HepG2 (cell line): ENCODE measurements around the gene USP12. TPM values are rescaled to one million over a fixed set of nuclear protein-coding genes. Genes with fewer than 3 reads are reported as not detected.

Experiments used
- ARHGAP35 ChIP-seq: sonication (generic); formaldehyde crosslinking; IDR thresholded peaks from 2 replicates; pipeline ENCODE4 v1.9.0; 2022; ENCODE audit warnings: mild to moderate bottlenecking, inconsistent platforms, moderate library complexity, missing genetic modification reagents, borderline replicate concordance
- ARID2 ChIP-seq: sonication (generic); formaldehyde crosslinking; IDR thresholded peaks from 2 replicates; pipeline ENCODE4 v1.8.1; 2022; ENCODE audit warnings: mild to moderate bottlenecking, missing genetic modification reagents, borderline replicate concordance
- CENPT ChIP-seq: sonication (generic); formaldehyde crosslinking; IDR thresholded peaks from 2 replicates; pipeline ENCODE4 v1.8.0; 2022; ENCODE audit warnings: low read depth, mild to moderate bottlenecking, moderate library complexity, missing genetic modification reagents
- EEA1 ChIP-seq: sonication (generic); formaldehyde crosslinking; IDR thresholded peaks from 2 replicates; pipeline ENCODE4 v1.5.1; 2020; ENCODE audit warnings: mild to moderate bottlenecking, missing genetic modification reagents, borderline replicate concordance
- GZF1 ChIP-seq: sonication (generic); formaldehyde crosslinking; IDR thresholded peaks from 2 replicates; pipeline ENCODE4 v1.5.1; 2020; ENCODE audit warnings: mild to moderate bottlenecking, missing genetic modification reagents
- HMG20A ChIP-seq: IDR thresholded peaks from 2 replicates; pipeline ENCODE4 v1.6.1; 2016; ENCODE audit warnings: borderline replicate concordance
- HNRNPL ChIP-seq: fragments of 200-400 bp; formaldehyde crosslinking; IDR thresholded peaks from 2 replicates; pipeline ENCODE4 v1.6.1; 2017; ENCODE audit warnings: mild to moderate bottlenecking, low read depth, low read length
- JUND ChIP-seq: sonication (generic); formaldehyde crosslinking; IDR thresholded peaks from 2 replicates; pipeline ENCODE4 v1.8.0; 2022; ENCODE audit warnings: mild to moderate bottlenecking, missing genetic modification reagents
- MED13 ChIP-seq: sonication (generic); formaldehyde crosslinking; IDR thresholded peaks from 2 replicates; pipeline ENCODE4 v1.5.0; 2020; ENCODE audit warnings: missing genetic modification reagents
- MEF2D ChIP-seq: sonication (generic); formaldehyde crosslinking; IDR thresholded peaks from 2 replicates; pipeline ENCODE4 v1.5.1; 2020; ENCODE audit warnings: mild to moderate bottlenecking, missing genetic modification reagents
- MXD3 ChIP-seq: IDR thresholded peaks from 2 replicates; pipeline ENCODE4 v1.6.1; 2016; ENCODE audit warnings: mild to moderate bottlenecking, missing biosample characterization, missing genetic modification reagents
- NR2C2 ChIP-seq: sonication (generic); formaldehyde crosslinking; IDR thresholded peaks from 2 replicates; pipeline ENCODE4 v1.4.0; 2020; ENCODE audit warnings: missing genetic modification reagents, mild to moderate bottlenecking, moderate library complexity, borderline replicate concordance
- PAX8 ChIP-seq: sonication (generic); formaldehyde crosslinking; IDR thresholded peaks from 2 replicates; pipeline ENCODE4 v1.8.0; 2022; ENCODE audit warnings: mild to moderate bottlenecking, missing genetic modification reagents, borderline replicate concordance
- RCOR2 ChIP-seq: IDR thresholded peaks from 2 replicates; pipeline ENCODE4 v1.6.1; 2016; ENCODE audit warnings: missing biosample characterization, missing genetic modification reagents
- TFDP1 ChIP-seq: IDR thresholded peaks from 2 replicates; pipeline ENCODE4 v1.6.1; 2016; ENCODE audit warnings: missing compliant biosample characterization, missing genetic modification reagents, borderline replicate concordance
- THAP11 ChIP-seq: IDR thresholded peaks from 2 replicates; pipeline ENCODE4 v1.6.1; 2016; ENCODE audit warnings: missing biosample characterization, missing genetic modification reagents
- THAP8 ChIP-seq: sonication (generic); formaldehyde crosslinking; IDR thresholded peaks from 2 replicates; pipeline ENCODE4 v1.5.1; 2020; ENCODE audit warnings: missing genetic modification reagents, mild to moderate bottlenecking, borderline replicate concordance
- ZBTB42 ChIP-seq: sonication (generic); formaldehyde crosslinking; IDR thresholded peaks from 2 replicates; pipeline ENCODE4 v1.5.0; 2020; ENCODE audit warnings: mild to moderate bottlenecking, missing genetic modification reagents
- ZC3H4 ChIP-seq: sonication (generic); formaldehyde crosslinking; IDR thresholded peaks from 2 replicates; pipeline ENCODE4 v1.4.0; 2020; ENCODE audit warnings: missing genetic modification reagents, borderline replicate concordance
- ZFX ChIP-seq: sonication (generic); formaldehyde crosslinking; IDR thresholded peaks from 2 replicates; pipeline ENCODE4 v1.4.0; 2020; ENCODE audit warnings: mild to moderate bottlenecking, low read depth, missing genetic modification reagents, moderate library complexity
- ZNF10 ChIP-seq: sonication (generic); formaldehyde crosslinking; IDR thresholded peaks from 2 replicates; pipeline ENCODE4 v1.4.0; 2020; ENCODE audit warnings: mild to moderate bottlenecking, low read depth, missing genetic modification reagents, borderline replicate concordance
- ZNF281 ChIP-seq: sonication (generic); formaldehyde crosslinking; IDR thresholded peaks from 2 replicates; pipeline ENCODE4 v1.4.0; 2020; ENCODE audit warnings: missing genetic modification reagents, borderline replicate concordance
- ZNF737 ChIP-seq: sonication (generic); formaldehyde crosslinking; IDR thresholded peaks from 2 replicates; pipeline ENCODE4 v1.5.0; 2020; ENCODE audit warnings: missing genetic modification reagents, mild to moderate bottlenecking, borderline replicate concordance
- ZNF749 ChIP-seq: sonication (generic); formaldehyde crosslinking; IDR thresholded peaks from 2 replicates; pipeline ENCODE4 v1.8.0; 2022; ENCODE audit warnings: mild to moderate bottlenecking, missing genetic modification reagents, moderate library complexity, borderline replicate concordance
- ZSCAN29 ChIP-seq: sonication (generic); formaldehyde crosslinking; conservative IDR thresholded peaks from 2 replicates; pipeline ENCODE4 v1.4.0; 2020; ENCODE audit warnings: mild to moderate bottlenecking, missing genetic modification reagents
- ZSCAN31 ChIP-seq: sonication (generic); formaldehyde crosslinking; IDR thresholded peaks from 2 replicates; pipeline ENCODE4 v1.5.0; 2020; ENCODE audit warnings: low read depth, mild to moderate bottlenecking, missing genetic modification reagents
- polyA plus RNA-seq, 8 experiments: library from polyadenylated mRNA; depleted of rRNA in 3 of 8; stranded (reverse) in 7 of 8; unstranded in 1 of 8; fragments of >200 nt; fragmentation: Illumina TruSeq in 4 of 8; extraction: Trizol in 4 of 8; gene quantifications; 2 replicates each; pipeline versions ENCODE4 v1.2.1 to v1.2.3, GENCODE V29; 2011 to 2016; ENCODE audit warnings: low read depth in 4 of 8, missing spikeins in 1 of 8, mixed read lengths in 1 of 8; ENCODE audit not compliant: insufficient read depth in 1 of 8
- total RNA-seq, 5 experiments: library from RNA; depleted of rRNA; stranded (reverse); fragments of >200 nt; fragmentation: Illumina TruSeq; extraction: Trizol; gene quantifications; 2 replicates each; pipeline ENCODE4 v1.2.3, GENCODE V29; 2016; ENCODE audit warnings: low read depth in 1 of 5

The USP12 gene
- total and polyA plus RNA-seq, 2 of the 13 experiments (the other 11 are each of a cell fraction or from before 2014, with no cell fraction given): 9.8 to 19.5 TPM

GRCh38 chr13:27022571-27023311 lies 148.9 kb downstream of the USP12 start (continued):
- no peak for TF ChIP-seq ZBTB42
- TF ChIP-seq ZNF281: no peak
- TF ChIP-seq NR2C2: no peak
- no peak for TF ChIP-seq ZNF10 (CRISPR knock-in tag)
- no peak for TF ChIP-seq TFDP1 (CRISPR knock-in tag)
- no peak for TF ChIP-seq GZF1 (CRISPR knock-in tag)
- TF ChIP-seq EEA1 (CRISPR knock-in tag): no peak
- TF ChIP-seq THAP8 (CRISPR knock-in tag): no peak
- TF ChIP-seq MEF2D: 0 out of 2 replicates have a peak, but pooled peaks have one; percentile 37
- TF ChIP-seq MED13 (CRISPR knock-in tag): no peak
- no peak for TF ChIP-seq ZSCAN31 (CRISPR knock-in tag)
- no peak for TF ChIP-seq HNRNPL
- TF ChIP-seq CENPT: no peak
- TF ChIP-seq THAP11: 0 out of 2 replicates have a peak, but pooled peaks have one; percentile 41
- peak; percentile 61 for TF ChIP-seq ZFX (CRISPR knock-in tag)
- TF ChIP-seq JUND (CRISPR knock-in tag): no peak
- no peak for TF ChIP-seq ZNF737 (CRISPR knock-in tag)
- no peak for TF ChIP-seq ZNF749 (CRISPR knock-in tag)
- no peak for TF ChIP-seq ZSCAN29 (CRISPR knock-in tag)
- peak; percentile 39; the same call in 1 of the 2 replicates for TF ChIP-seq MXD3
- TF ChIP-seq PAX8 (CRISPR knock-in tag): no peak
- TF ChIP-seq ARHGAP35 (CRISPR knock-in tag): no peak
- peak; percentile 40; the same call in 1 of the 2 replicates for TF ChIP-seq HMG20A
- no peak for TF ChIP-seq ZC3H4 (CRISPR knock-in tag)
- TF ChIP-seq ARID2 (CRISPR knock-in tag): no peak
- TF ChIP-seq RCOR2 (CRISPR knock-in tag): no peak
